Fibroblast of skin of left quadriceps (primary cell): ENCODE data around the gene ATP5ME.
"Not testable (repeated sequence)": the region's sequence is repeated elsewhere in the genome, so short reads cannot be mapped to it uniquely, and the experiment has no call there.

Experiments
- DNase-seq, 2 experiments: peaks; one replicate each; pipeline ENCODE4 v3.0.0-alpha.2; 2013; ENCODE audit warnings: low read depth in 2 of 2

The ATP5ME gene

GRCh38 chr4:669806-670559, 4.1 kb downstream of the ATP5ME start:
- DNase-seq, result not testable (repeated sequence)

- not testable (repeated sequence) for DNase-seq
Observed at GRCh38 chr4:668219-668618, 5.9 kb downstream of the ATP5ME start.

- no peak for DNase-seq
Observed at GRCh38 chr4:667545-667925, 6.5 kb downstream of the ATP5ME start.

GRCh38 chr4:666822-667544, 7.1 kb downstream of the ATP5ME start:
- no peak for DNase-seq

GRCh38 chr4:666436-666810, 7.7 kb downstream of the ATP5ME start:
- DNase-seq, result no peak

GRCh38 chr4:665751-666435, 8.2 kb downstream of the ATP5ME start:
- DNase-seq, result no peak

GRCh38 chr4:665381-665750, 8.7 kb downstream of the ATP5ME start:
- DNase-seq, result no peak

- no peak for DNase-seq
Observed at GRCh38 chr4:664713-665231, 9.3 kb downstream of the ATP5ME start.

- DNase-seq, result no peak
Observed at GRCh38 chr4:663438-664428, 10.3 kb downstream of the ATP5ME start.

- DNase-seq, result no peak
Observed at GRCh38 chr4:663046-663437, 11.0 kb downstream of the ATP5ME start.

- DNase-seq, result no peak
Observed at GRCh38 chr4:661881-662761, 12.0 kb downstream of the ATP5ME start.

GRCh38 chr4:661231-661630, 12.8 kb downstream of the ATP5ME start:
- DNase-seq, result no peak

GRCh38 chr4:660401-660800, 13.7 kb downstream of the ATP5ME start:
- no peak for DNase-seq

- DNase-seq, result no peak
Observed at GRCh38 chr4:659851-660250, 14.2 kb downstream of the ATP5ME start.

- DNase-seq, result no peak
Observed at GRCh38 chr4:658681-659667, 15.1 kb downstream of the ATP5ME start.

- DNase-seq, result no peak
Observed at GRCh38 chr4:657834-658667, 16.0 kb downstream of the ATP5ME start.

- no peak for DNase-seq
Observed at GRCh38 chr4:657338-657833, 16.7 kb downstream of the ATP5ME start.
